H1 (cell line): Measurements from ENCODE around the gene PPFIBP2. TPM values are rescaled to one million over a fixed set of nuclear protein-coding genes. Genes with fewer than 3 reads are reported as not detected.

Experiments used
- BACH1 ChIP-seq: IDR thresholded peaks from 2 replicates; pipeline ENCODE4 v1.6.1; 2012; ENCODE audit warnings: low read length, improper control_type of control experiment
- JUN ChIP-seq: IDR thresholded peaks from 2 replicates; pipeline ENCODE4 v1.6.1; 2011; ENCODE audit warnings: low read depth, mild to moderate bottlenecking, improper control_type of control experiment, low read length
- PHF8 ChIP-seq: fragments of 200-600 bp; sonication (generic); conservative IDR thresholded peaks from 2 replicates; pipeline ENCODE4 v1.7.1; 2012; ENCODE audit warnings: low read depth, mild to moderate bottlenecking, inconsistent platforms, low read length, moderate library complexity
- RAD21 ChIP-seq, 2 experiments: IDR thresholded peaks in 1 of 2; conservative IDR thresholded peaks in 1 of 2; 2 replicates each; pipeline ENCODE4 v1.6.1; 2011; ENCODE audit warnings: low read depth in 2 of 2, low read length in 2 of 2, improper control_type of control experiment in 1 of 2, inconsistent platforms in 1 of 2, mild to moderate bottlenecking in 1 of 2, moderate library complexity in 1 of 2
- RBBP5 ChIP-seq: IDR thresholded peaks from 2 replicates; pipeline ENCODE4 v1.7.1; 2012; ENCODE audit warnings: low read depth, mild to moderate bottlenecking, inconsistent platforms, low read length, moderate library complexity, borderline replicate concordance
- SIRT6 ChIP-seq: IDR thresholded peaks from one replicate; pipeline ENCODE4 v1.7.1; 2012; ENCODE audit warnings: low read length, inconsistent platforms
- SP4 ChIP-seq: IDR thresholded peaks from 2 replicates; pipeline ENCODE4 v1.6.1; 2012; ENCODE audit warnings: low read length, inconsistent platforms
- TAF7 ChIP-seq: optimal IDR thresholded peaks from 2 replicates; pipeline ENCODE3; 2011; ENCODE audit warnings: low read depth, mild to moderate bottlenecking, inconsistent platforms, low read length, moderate library complexity, borderline replicate concordance
- ZNF274 ChIP-seq: IDR thresholded peaks from 2 replicates; pipeline ENCODE4 v1.7.0; 2012; ENCODE audit warnings: low read length, borderline replicate concordance; ENCODE audit errors: extremely low read depth
- polyA plus RNA-seq, 7 experiments: library from polyadenylated mRNA; depleted of rRNA in 3 of 7; stranded (reverse) in 5 of 7; unstranded in 2 of 7; fragments of >200 nt in 5 of 7; fragments of 200-250 nt in 2 of 7; gene quantifications; 1 replicate in 5 of 7; 2 replicates in 1 of 7; 4 replicates in 1 of 7; pipeline versions ENCODE4 v1.2.1 to v1.2.3, GENCODE V29; 2011 to 2013; ENCODE audit warnings: missing spikeins in 2 of 7, mixed read lengths in 2 of 7
- total RNA-seq: library from RNA; stranded (reverse); fragmentation: NEBNext Ultra II Directional; extraction: Animal tissue kit (Norgen Biotek cat#: 25700); gene quantifications from 2 replicates; pipeline ENCODE4 v1.2.1, GENCODE V29; 2021

Gene PPFIBP2
- total and polyA plus RNA-seq, 2 of the 8 experiments (the other 6 are each of a cell fraction or from before 2014, with no cell fraction given), result 5.5 to 9.8 TPM

- TF ChIP-seq SIRT6 (no peak), TAF7 (no peak), ZNF274 (no peak), BACH1 (no peak), RAD21 (IDR thresholded peaks at IDR 0.05 in 1 of 2, conservative IDR thresholded peaks at IDR 0.05 in 1 of 2; ENCODE audit: low read depth in 2 of 2, low read length in 2 of 2) (no peak), PHF8 (no peak), SP4 (no peak), JUN (no peak), RBBP5 (no peak)
Measured at GRCh38 chr11:7574491-7575130, 60.8 kb downstream of the PPFIBP2 start (continued).
